Measurements from ENCODE around the gene TRAF5. TPM values are rescaled to one million over a fixed set of nuclear protein-coding genes. Genes with fewer than 3 reads are reported as not detected.

TRAF5 gene
- total RNA-seq, 1 experiment from 2014 or later, result 8.1 TPM

GRCh38 chr1:211375146-211375818 lies 48.6 kb downstream of the TRAF5 start:
- Histone ChIP-seq H3F3A (ENCODE audit: insufficient read depth, low read depth) (no peaks in the 10 kb centered on the region; the same call in 1 of the 2 replicates), H3K9me2 (ENCODE audit: insufficient read depth) (no peaks in the 10 kb centered on the region), H3K27me3 (ENCODE audit: insufficient read depth, low read depth) (no peaks in the 10 kb centered on the region), H4K20me1 (ENCODE audit: insufficient read depth) (no peaks in the 10 kb centered on the region), H3K4me3 (no peak overlapping the region), H3K4me1 (replicated peaks; ENCODE audit: insufficient read depth) (no peaks in the 10 kb centered on the region), H3K9me3 (ENCODE audit: insufficient read depth, low read depth) (no peaks in the 10 kb centered on the region), H3K36me3 (ENCODE audit: low read depth) (no peaks in the 10 kb centered on the region), H2AFZ (no peak overlapping the region), H3K79me2 (ENCODE audit: low read depth) (no peaks in the 10 kb centered on the region), H3K4me2 (no peak overlapping the region), H3K27ac (no peak overlapping the region)
- BruUV-seq (replicated peaks), result no TSS peak
- intact Hi-C loops (cut with micrococcal nuclease; ENCODE audit: unreplicated experiment), result no loop called here
- TF ChIP-seq EZH2 (IDR thresholded peaks at IDR 0.05; ENCODE audit: low read depth) (no peak), CTCF (conservative IDR thresholded peaks at IDR 0.05) (no peak)
- no peak for DNase-seq
- POLR2A ChIA-PET (ENCODE audit: unreplicated experiment), result no interaction called here
- CTCF ChIA-PET, result no interaction called here

GRCh38 chr1:211375949-211376348 lies 49.3 kb downstream of the TRAF5 start:
- BruUV-seq (replicated peaks), result no TSS peak
- H2AFZ ChIP-seq, result no peak overlapping the region
- H3K79me2 ChIP-seq (ENCODE audit: low read depth), result no peaks in the 10 kb centered on the region
- no peaks in the 10 kb centered on the region for H3K9me3 ChIP-seq (ENCODE audit: insufficient read depth, low read depth)
- no peaks in the 10 kb centered on the region for H3K36me3 ChIP-seq (ENCODE audit: low read depth)
- TF ChIP-seq EZH2 (IDR thresholded peaks at IDR 0.05; ENCODE audit: low read depth) (no peak), CTCF (conservative IDR thresholded peaks at IDR 0.05) (no peak)
- H4K20me1 ChIP-seq (ENCODE audit: insufficient read depth), result no peaks in the 10 kb centered on the region
- H3K27ac ChIP-seq, result no peak overlapping the region
- ChIA-PET POLR2A (ENCODE audit: unreplicated experiment) (no interaction called here), CTCF (interaction anchor here (0.7 kb wide), 1 partner anchor 16 kb away, joined by 3 read pairs; no protein-coding TSS in a partner anchor)
- H3K27me3 ChIP-seq (ENCODE audit: insufficient read depth, low read depth), result no peaks in the 10 kb centered on the region
- H3K4me2 ChIP-seq, result no peak overlapping the region
- H3K4me3 ChIP-seq, result no peak overlapping the region
- H3F3A ChIP-seq (ENCODE audit: insufficient read depth, low read depth), result no peaks in the 10 kb centered on the region; the same call in 1 of the 2 replicates
- H3K4me1 ChIP-seq (replicated peaks; ENCODE audit: insufficient read depth), result no peaks in the 10 kb centered on the region
- no peaks in the 10 kb centered on the region for H3K9me2 ChIP-seq (ENCODE audit: insufficient read depth)
- intact Hi-C loops (cut with micrococcal nuclease; ENCODE audit: unreplicated experiment), result no loop called here
- DNase-seq, result no peak

DNA sequence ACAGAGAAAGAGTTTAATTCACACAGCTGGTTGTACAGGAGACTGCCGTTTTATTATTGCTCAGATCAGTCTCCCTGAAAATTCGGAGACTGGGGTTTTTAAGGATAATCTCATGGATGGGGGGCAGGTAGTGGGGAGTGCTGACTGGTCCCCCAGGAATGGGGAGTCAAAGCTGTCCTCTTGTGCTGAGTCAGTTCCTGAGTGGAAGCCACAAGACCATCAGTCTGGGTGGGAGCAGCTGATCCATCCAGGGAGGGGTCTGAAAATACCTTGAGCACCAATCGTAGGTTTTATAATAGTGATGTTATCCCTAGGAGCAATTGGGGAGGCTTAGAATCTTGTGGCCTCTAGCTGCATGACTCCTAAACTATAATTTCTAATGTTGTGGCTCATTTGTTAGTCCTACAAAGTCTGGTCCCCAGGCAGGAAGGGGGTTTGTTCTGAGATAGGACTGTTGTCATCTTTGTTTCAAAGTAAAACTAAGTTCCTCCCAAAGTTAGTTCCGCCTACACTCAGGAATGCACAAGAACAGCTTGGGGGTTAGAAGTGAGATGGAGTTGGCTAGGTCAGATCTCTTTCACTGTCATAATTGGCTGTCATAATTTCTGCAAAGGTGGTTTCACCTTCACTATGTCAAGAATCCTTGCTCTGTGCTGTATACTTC lies 50.3 kb downstream of the TRAF5 start:
- TF ChIP-seq CTCF (conservative IDR thresholded peaks at IDR 0.05) (no peak), EZH2 (IDR thresholded peaks at IDR 0.05; ENCODE audit: low read depth) (no peak)
- no peak overlapping the region for H2AFZ ChIP-seq
- no peaks in the 10 kb centered on the region for H3K9me3 ChIP-seq (ENCODE audit: insufficient read depth, low read depth)
- no TSS peak for BruUV-seq (replicated peaks)
- peaks cover 3% of the 10 kb centered on the region; the same call in 1 of the 2 replicates for H3K4me1 ChIP-seq (replicated peaks; ENCODE audit: insufficient read depth)
- POLR2A ChIA-PET (ENCODE audit: unreplicated experiment), result interaction anchor here (0.6 kb wide), 1 partner anchor 41 kb away, joined by 6 read pairs; no protein-coding TSS in a partner anchor
- H3K9me2 ChIP-seq (ENCODE audit: insufficient read depth), result no peaks in the 10 kb centered on the region
- no peaks in the 10 kb centered on the region; the same call in 1 of the 2 replicates for H3F3A ChIP-seq (ENCODE audit: insufficient read depth, low read depth)
- no peaks in the 10 kb centered on the region for H3K36me3 ChIP-seq (ENCODE audit: low read depth)
- H3K27ac ChIP-seq, result no peak overlapping the region
- H3K27me3 ChIP-seq (ENCODE audit: insufficient read depth, low read depth), result no peaks in the 10 kb centered on the region
- no peaks in the 10 kb centered on the region for H4K20me1 ChIP-seq (ENCODE audit: insufficient read depth)
- no peak for DNase-seq
- no peak overlapping the region for H3K4me2 ChIP-seq
- intact Hi-C loops (cut with micrococcal nuclease; ENCODE audit: unreplicated experiment), result no loop called here
- no peaks in the 10 kb centered on the region for H3K79me2 ChIP-seq (ENCODE audit: low read depth)
- CTCF ChIA-PET, result interaction anchor here (0.7 kb wide), 1 partner anchor 10 kb away, joined by 3 read pairs; no protein-coding TSS in a partner anchor
- no peak overlapping the region for H3K4me3 ChIP-seq
